HG03196 (cell line): ENCODE data around the gene SMIM21.

ENCODE experiments used
- ATAC-seq: cut with Tn5 transposase; IDR thresholded peaks from one replicate; pipeline ENCODE4 v1.9.1; 2021; ENCODE audit not compliant: unreplicated experiment

Gene SMIM21

GRCh38 chr18:75427603-75428002 is at the start of gene SMIM21:
TSS of gene SMIM21 (minus strand) at chr18:75427703. CDS start at chr18:75427563, 140 bp downstream.
- ATAC-seq: no peak

GRCh38 chr18:75475228-75475627 is 47.7 kb upstream of the SMIM21 start:
- ATAC-seq: no peak

GRCh38 chr18:75474332-75474731 is 46.8 kb upstream of the SMIM21 start:
- no peak for ATAC-seq

DNA sequence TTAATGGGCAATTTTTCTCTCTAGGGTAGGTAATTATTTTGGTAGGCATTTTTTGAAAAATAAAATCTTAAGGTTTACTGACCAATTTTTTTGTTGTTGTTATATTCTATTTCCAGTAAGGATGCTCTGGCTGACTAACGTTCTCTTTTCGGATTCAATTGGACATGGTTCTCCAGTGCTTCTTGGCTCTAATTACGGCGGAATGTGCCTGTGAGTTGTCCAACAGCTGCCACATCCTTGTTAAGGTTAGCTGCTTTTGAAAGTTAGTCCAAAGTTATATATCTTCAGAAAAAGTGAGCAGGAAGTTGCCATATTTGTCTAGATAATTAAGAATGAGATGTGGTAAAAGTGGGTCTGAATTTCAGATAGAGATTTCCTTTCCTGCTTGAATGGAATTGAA is 45.8 kb upstream of the SMIM21 start:
- no peak for ATAC-seq

DNA sequence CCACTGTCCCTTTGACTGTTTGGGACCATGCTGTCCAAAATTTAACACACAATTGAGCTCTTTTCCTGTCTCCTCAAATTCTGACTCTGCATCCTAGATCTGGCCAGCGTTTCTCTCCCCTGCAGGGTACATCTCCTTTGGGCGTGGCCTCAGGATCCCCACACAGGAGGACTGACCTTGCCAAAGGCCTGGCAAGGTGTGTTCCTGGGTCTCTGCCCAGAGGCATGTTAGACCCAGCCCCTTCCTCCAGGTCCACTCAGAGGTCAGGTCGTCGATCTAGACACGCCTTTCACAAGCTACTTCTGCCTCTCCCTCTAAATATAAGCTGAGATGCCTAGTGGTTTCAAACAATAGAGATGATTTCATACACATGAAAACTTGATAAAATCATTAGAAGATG is 45.4 kb upstream of the SMIM21 start:
- ATAC-seq: no peak

- no peak for ATAC-seq
Measured at GRCh38 chr18:75472396-75472795, 44.9 kb upstream of the SMIM21 start.

GRCh38 chr18:75471850-75472249 is 44.3 kb upstream of the SMIM21 start:
- no peak for ATAC-seq

GRCh38 chr18:75467851-75468250 is 40.3 kb upstream of the SMIM21 start:
- ATAC-seq: no peak

GRCh38 chr18:75467281-75467795 is 39.8 kb upstream of the SMIM21 start:
- no peak for ATAC-seq

DNA sequence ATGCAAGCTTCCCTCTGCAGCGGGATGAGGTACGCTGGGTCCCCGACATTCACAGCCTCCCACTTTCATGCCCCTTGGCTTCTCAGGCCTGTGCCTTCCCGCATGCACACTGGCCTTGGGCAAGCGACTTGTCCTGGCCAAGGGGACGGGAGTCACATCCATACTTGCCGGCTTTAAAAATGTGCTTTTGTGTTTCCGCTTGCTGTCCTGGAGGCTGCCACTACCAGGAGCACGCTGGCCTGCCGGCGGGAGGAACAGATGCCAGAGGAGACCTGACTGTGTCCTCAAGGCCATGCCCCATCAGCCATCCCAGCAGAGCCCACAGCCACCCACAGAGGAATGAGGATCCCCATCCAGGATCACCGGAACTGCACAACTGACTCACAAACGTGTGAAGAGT is 36.9 kb upstream of the SMIM21 start:
- no peak for ATAC-seq

DNA sequence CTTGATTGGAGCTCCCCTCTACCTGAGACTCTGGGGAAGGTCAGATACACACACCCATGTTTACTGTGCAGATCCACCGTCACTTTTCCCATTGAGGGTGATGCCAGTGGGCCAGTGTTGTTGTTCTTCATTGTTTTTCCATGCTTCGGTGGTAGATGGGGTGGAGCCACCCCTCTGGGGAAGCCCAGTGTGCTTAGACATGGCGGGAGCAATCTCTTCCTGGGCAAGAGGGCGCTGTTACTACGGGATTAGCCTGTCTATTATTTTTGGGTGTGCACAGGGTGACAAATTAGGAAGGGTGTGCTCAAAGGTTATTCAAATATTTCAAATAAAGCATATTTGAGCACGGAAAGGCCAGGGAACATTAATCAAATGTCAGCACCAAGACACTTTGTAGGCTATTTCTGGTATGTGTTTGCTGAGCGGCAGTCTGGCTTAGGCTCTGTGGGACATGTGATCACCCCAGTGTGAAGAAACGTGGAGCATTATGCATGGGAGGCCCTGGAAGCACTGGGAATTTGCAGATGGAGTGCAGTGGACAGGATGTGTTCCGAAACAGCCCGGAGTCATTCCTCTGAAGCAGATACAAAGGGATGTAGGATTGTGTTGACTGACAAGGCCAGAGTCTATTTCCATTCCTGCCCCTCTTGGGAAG is 34.8 kb upstream of the SMIM21 start:
- ATAC-seq: no peak

- no peak for ATAC-seq
Measured at GRCh38 chr18:75456199-75456631, 28.7 kb upstream of the SMIM21 start.

DNA sequence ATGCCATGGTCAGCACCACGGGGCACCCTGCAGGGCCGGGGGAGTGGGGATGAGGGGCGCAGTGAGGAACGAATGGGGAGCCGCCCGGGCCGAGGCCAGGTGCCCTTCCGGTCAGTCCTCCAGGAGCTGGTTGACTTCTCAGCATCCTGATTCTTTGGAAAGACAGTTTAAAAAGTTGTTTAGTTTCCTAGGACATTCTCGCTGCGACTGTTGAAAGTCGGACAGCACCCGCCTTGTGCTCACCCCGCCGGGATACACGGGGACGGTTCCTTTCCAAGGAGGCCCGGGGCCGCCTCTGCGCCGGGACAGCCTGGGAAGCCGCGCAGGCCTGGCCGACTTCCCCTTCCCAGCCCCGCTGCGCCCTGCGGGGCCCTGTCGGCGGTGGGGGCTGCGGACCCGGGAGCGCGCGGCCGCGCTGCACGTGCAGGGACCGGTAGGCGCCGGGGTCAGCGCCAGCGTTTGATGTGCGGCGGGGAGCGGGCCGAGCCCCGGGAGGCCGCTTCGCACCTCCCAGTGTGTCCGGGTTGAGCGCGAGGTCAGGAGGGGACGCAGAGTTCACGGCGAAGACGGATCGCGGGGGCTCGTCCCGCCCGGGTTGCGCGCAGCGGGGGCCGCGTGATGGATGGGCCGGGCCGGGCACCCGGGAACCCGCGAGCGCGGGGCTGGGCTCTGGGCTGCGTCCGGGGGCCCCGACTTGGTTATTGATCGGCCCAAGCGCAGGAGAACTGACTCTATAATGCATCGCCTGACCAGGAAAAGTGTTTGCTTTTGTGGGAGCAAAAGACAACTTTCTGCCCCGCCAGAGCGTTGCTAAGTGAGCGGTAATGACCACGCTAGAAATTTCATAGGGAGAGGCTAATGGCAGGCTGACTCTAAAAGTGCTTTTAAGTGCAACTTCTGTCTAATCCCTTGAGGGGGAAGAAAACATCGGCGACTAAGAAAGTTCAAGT is 28.0 kb upstream of the SMIM21 start:
- no peak for ATAC-seq

- no peak for ATAC-seq
Measured at GRCh38 chr18:75454022-75454795, 26.7 kb upstream of the SMIM21 start.

- ATAC-seq: no peak
Measured at GRCh38 chr18:75450906-75451305, 23.4 kb upstream of the SMIM21 start.

DNA sequence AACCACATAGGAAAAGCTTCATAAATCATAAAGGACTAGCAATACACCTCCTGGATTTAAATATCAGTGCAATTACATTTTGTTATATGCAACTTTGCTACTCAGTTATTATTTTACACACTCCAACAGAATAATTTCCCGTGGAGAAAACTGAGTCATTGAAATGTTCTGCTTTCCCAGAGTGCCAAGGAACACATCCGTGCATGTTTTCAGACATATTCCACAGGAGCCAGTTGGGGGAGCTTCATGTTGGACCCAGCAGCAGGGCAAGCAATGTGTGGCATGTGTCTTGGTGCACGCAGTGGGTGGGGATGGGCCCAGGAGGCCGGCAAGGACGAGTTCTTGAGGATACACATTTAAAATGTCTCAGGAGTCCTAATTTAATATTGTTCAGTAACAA is 14.4 kb upstream of the SMIM21 start:
- ATAC-seq: no peak

DNA sequence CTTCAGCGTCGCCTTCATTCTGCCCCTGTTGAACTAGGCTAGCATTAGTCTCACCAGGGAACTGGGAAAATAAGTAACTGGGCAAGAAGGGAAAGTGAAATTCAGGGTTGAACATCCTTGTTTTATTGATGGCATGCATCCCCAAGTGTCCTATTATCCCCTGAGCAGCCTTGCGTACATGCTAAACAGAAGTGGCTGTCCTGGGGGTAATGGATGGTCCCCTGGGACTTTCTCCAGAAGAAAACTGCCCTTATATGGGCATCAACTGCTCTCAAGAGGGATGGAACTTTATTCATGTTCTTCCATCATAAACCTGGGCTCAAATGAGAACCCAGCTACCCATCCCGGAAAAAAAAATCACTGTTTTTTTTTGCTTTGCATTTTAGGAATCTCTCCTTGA is 11.8 kb upstream of the SMIM21 start:
- no peak for ATAC-seq

- no peak for ATAC-seq
Measured at GRCh38 chr18:75438891-75439290, 11.4 kb upstream of the SMIM21 start.

DNA sequence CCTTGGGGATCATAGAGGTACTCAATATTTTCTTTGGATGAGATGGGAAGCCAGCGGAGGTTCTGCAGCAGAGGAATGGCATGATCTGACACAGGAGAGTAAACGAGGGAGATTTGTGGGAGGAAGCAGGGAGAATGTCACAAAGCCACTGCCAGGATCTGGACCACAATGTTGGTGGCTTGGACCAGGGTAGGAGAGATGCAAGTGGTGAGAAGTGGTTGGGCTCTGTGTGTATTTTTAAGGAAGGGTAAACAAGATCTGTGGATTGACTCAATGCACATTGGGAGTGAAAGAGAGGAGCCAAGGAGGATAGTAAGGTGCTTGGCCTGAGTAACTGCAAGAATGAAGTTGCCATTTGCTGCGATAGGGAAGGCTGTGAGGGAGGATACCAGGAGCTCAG is 10.5 kb upstream of the SMIM21 start:
- ATAC-seq: no peak

DNA sequence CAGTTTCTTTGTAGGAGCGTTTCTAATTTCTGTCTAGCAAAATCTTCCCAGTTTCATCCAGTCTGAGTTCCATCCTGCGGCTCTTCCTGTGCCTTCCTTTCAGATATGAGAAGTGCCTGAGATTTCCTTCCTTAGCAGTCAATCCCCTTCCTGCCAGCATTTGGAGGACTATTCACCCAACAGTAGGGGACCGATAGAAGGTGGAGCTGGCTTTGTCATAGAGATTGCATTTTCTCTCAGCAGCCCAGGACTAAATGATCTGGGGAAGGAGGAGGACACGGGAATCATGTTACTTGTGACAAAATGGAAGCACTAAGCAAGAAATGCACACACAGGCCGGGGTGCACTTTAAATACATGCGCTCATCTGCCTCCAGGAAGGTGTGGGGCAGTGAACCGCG is 5.6 kb upstream of the SMIM21 start:
- no peak for ATAC-seq

- ATAC-seq: no peak
Measured at GRCh38 chr18:75429975-75430374, 2.5 kb upstream of the SMIM21 start.
